Coronary artery (tissue), 2 donors: ENCODE data around the gene PLD3.

Experiments used
- DNase-seq: peaks from one replicate; pipeline ENCODE4 v3.0.0-alpha.2; 2017; ENCODE audit warnings: low spot score
- H3K27ac ChIP-seq, 2 donors: fragments of 200-600 bp; sonication (generic); one replicate each; pipeline ENCODE4 v1.5.1; 2016 to 2019
- H3K4me3 ChIP-seq: fragments of 200-600 bp; sonication (generic); 2 replicates; pipeline ENCODE4 v1.5.1; 2016; ENCODE audit warnings: mild to moderate bottlenecking, moderate library complexity
- CTCF ChIP-seq: fragments of 200-600 bp; sonication (generic); IDR thresholded peaks from one replicate; pipeline ENCODE4 v1.5.1; 2019; ENCODE audit warnings: antibody characterized with exemption

PLD3 gene

DNA sequence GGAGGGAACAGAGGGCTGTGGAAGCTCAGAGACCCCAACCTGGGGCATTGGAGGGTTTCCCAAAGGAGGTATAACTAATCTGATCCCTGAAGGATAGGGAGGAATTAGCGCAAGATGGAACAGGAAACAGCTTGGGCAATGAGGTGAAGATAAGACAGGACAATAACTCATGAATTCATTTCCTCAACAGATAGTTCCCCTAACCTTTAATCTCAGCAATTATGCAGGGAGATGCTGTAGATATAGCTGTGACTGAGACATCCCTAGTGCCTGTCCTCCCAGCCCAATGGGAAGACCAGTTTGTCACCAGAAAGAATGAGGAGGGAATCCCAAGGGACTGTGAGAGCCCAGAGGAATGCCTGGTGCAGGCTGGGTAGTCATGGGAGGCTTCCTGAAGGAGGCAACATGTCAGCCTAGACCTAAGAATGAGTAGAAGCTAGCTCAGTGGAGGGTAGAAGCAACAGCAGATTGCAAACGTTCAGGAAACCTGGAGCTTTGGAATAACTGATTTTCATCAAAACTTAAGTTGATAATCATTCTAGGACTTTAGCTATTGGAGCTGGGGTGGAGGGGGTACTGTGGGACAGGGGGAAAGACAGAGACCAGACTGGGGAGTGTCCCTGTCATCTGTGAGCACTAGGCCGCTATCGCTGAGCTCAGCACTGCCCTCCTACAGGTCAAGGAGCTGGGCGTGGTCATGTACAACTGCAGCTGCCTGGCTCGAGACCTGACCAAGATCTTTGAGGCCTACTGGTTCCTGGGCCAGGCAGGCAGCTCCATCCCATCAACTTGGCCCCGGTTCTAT, 22.7 kb downstream of the PLD3 start:
- no peak overlapping the region for H3K27ac ChIP-seq
- TF ChIP-seq CTCF = no peak
- no peak for DNase-seq
- H3K4me3 ChIP-seq = no peak overlapping the region

DNA sequence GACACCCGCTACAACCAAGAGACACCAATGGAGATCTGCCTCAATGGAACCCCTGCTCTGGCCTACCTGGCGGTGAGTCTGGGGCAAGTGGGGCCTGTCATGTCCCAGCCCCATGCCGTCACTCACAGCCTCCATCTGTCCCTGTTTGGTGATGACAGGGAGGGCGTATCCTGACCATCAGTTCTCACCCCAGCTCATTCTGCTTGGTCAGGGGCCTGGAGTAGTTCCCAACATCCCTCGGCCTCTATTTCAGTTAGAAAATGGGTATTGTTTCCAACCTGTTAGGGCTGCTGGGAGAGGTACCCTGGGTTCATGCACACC, 23.3 kb downstream of the PLD3 start:
- no peak for DNase-seq
- H3K27ac ChIP-seq = no peak overlapping the region
- no peak overlapping the region for H3K4me3 ChIP-seq
- TF ChIP-seq CTCF = no peak

GRCh38 chr19:40374084-40374483, 25.6 kb downstream of the PLD3 start:
- no peak for DNase-seq
- no peak overlapping the region for H3K4me3 ChIP-seq
- no peak overlapping the region for H3K27ac ChIP-seq
- no peak for TF ChIP-seq CTCF

- no peak for DNase-seq
- Histone ChIP-seq H3K4me3 (no peak overlapping the region), H3K27ac (no peak overlapping the region)
- TF ChIP-seq CTCF = no peak
Measured at GRCh38 chr19:40376286-40376862, 27.9 kb downstream of the PLD3 start.

DNA sequence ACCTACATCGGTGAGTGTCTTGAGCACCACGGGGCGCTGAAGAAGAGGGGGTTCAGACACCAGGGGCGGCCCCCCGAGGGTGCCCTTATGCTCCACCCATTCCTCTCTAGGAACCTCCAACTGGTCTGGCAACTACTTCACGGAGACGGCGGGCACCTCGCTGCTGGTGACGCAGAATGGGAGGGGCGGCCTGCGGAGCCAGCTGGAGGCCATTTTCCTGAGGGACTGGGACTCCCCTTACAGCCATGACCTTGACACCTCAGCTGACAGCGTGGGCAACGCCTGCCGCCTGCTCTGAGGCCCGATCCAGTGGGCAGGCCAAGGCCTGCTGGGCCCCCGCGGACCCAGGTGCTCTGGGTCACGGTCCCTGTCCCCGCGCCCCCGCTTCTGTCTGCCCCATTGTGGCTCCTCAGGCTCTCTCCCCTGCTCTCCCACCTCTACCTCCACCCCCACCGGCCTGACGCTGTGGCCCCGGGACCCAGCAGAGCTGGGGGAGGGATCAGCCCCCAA, 29.4 kb downstream of the PLD3 start:
- no peak overlapping the region for H3K4me3 ChIP-seq
- DNase-seq = no peak
- TF ChIP-seq CTCF = no peak

DNA sequence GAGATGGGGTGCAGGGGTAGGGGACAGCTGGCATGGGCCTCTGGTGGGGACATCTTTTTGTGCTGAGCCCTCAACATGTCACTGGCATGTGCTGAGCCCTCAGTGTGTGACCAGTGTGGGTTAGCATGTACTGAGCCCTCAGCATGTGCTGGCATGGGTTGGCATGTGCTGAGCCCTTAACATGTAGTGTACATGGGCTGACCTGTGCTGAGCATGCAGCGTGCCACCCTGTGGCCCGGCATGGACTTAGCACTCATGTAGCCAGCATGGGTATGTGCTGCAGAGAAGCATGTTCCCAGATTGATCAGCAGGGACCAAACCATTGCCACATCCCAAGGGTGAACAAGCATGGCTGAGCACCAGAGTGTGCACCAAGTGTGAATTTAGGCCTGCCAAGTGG, 30.0 kb downstream of the PLD3 start:
- Histone ChIP-seq H3K4me3 (no peak overlapping the region), H3K27ac (no peak overlapping the region)
- no peak for TF ChIP-seq CTCF
- DNase-seq = no peak

More for the DNA sequence above, 29.4 kb downstream of the PLD3 start:
- no peak overlapping the region for H3K27ac ChIP-seq
